Measurements from ENCODE around the gene MATN1.

MATN1 gene

GRCh38 chr1:30757352-30758120, 34.2 kb upstream of the MATN1 start, which contains the start of gene LAPTM5:
TSS of gene LAPTM5 (minus strand) at chr1:30757774. CDS start at chr1:30757745, 29 bp downstream.
- DNase-seq: no peak

GRCh38 chr1:30756545-30757351, 33.4 kb upstream of the MATN1 start:
- no peak for DNase-seq

- DNase-seq: no peak
Observed at GRCh38 chr1:30756206-30756544, 32.8 kb upstream of the MATN1 start.

- peak; percentile 39 for DNase-seq
Observed at GRCh38 chr1:30755746-30756145, 32.4 kb upstream of the MATN1 start.

GRCh38 chr1:30755334-30755733, 31.9 kb upstream of the MATN1 start:
- no peak for DNase-seq

GRCh38 chr1:30754684-30755171, 31.3 kb upstream of the MATN1 start:
- no peak for DNase-seq

GRCh38 chr1:30753660-30754123, 30.3 kb upstream of the MATN1 start:
- no peak for DNase-seq

- no peak for DNase-seq
Observed at GRCh38 chr1:30753118-30753517, 29.7 kb upstream of the MATN1 start.

GRCh38 chr1:30752651-30752908, 29.2 kb upstream of the MATN1 start:
- DNase-seq: no peak

- no peak for DNase-seq
Observed at GRCh38 chr1:30751830-30752650, 28.7 kb upstream of the MATN1 start.

GRCh38 chr1:30750731-30751291, 27.4 kb upstream of the MATN1 start:
- no peak for DNase-seq

- DNase-seq: no peak
Observed at GRCh38 chr1:30749691-30750583, 26.6 kb upstream of the MATN1 start.

- DNase-seq: no peak
Observed at GRCh38 chr1:30748699-30749401, 25.5 kb upstream of the MATN1 start.

- peak; percentile 56 for DNase-seq
Observed at GRCh38 chr1:30748098-30748698, 24.8 kb upstream of the MATN1 start.

- DNase-seq: no peak
Observed at GRCh38 chr1:30747033-30748008, 23.9 kb upstream of the MATN1 start.

GRCh38 chr1:30746212-30747032, 23.0 kb upstream of the MATN1 start:
- DNase-seq: no peak

GRCh38 chr1:30745834-30746208, 22.4 kb upstream of the MATN1 start:
- DNase-seq: no peak

GRCh38 chr1:30745156-30745833, 21.9 kb upstream of the MATN1 start:
- DNase-seq: no peak
